Activated naive CD4-positive, alpha-beta T cell treated with anti-CD3 and anti-CD28 coated beads for 36 hours (primary cell): ENCODE data around the gene ITPR1. TPM values are rescaled to one million over a fixed set of nuclear protein-coding genes. Genes with fewer than 3 reads are reported as not detected.

Source experiments
- CTCF ChIA-PET: fragments of 350-600 bp; sonication (Branson Sonifier 250); formaldehyde crosslinking; loops from one replicate; lab custom pipeline; 2021; ENCODE audit warnings: antibody characterized with exemption; lab: Charles Lee
- DNase-seq: peaks from one replicate; pipeline ENCODE4 v3.0.0-alpha.2; 2020
- H3K27ac Mint-ChIP-seq: one replicate; pipeline ENCODE4 v1.8.0; 2021; ENCODE audit warnings: mild to moderate bottlenecking, mixed read lengths
- H3K27me3 Mint-ChIP-seq: one replicate; pipeline ENCODE4 v1.8.0; 2021; ENCODE audit warnings: low read depth, mixed read lengths
- H3K36me3 Mint-ChIP-seq: one replicate; pipeline ENCODE4 v1.8.0; 2021; ENCODE audit warnings: low read depth, mixed read lengths
- H3K4me1 Mint-ChIP-seq: one replicate; pipeline ENCODE4 v1.8.0; 2021; ENCODE audit warnings: low read depth, mixed read lengths
- H3K4me3 Mint-ChIP-seq: one replicate; pipeline ENCODE4 v1.8.0; 2021; ENCODE audit warnings: mild to moderate bottlenecking, moderate library complexity, mixed read lengths
- H3K9me3 Mint-ChIP-seq: one replicate; pipeline ENCODE4 v1.8.0; 2021; ENCODE audit warnings: mixed read lengths
- intact Hi-C: fragments of 100-400 bp; cut with micrococcal nuclease; formaldehyde crosslinking; loops from one replicate; pipeline ENCODE4 v1.15.1; 2023
- total RNA-seq, 2 experiments: library from RNA; stranded (reverse); gene quantifications; one replicate each; pipeline ENCODE4 v1.2.3, GENCODE V29; 2021

The ITPR1 gene
- total RNA-seq, 2 experiments from 2014 or later = 38.5 to 41.1 TPM

DNA sequence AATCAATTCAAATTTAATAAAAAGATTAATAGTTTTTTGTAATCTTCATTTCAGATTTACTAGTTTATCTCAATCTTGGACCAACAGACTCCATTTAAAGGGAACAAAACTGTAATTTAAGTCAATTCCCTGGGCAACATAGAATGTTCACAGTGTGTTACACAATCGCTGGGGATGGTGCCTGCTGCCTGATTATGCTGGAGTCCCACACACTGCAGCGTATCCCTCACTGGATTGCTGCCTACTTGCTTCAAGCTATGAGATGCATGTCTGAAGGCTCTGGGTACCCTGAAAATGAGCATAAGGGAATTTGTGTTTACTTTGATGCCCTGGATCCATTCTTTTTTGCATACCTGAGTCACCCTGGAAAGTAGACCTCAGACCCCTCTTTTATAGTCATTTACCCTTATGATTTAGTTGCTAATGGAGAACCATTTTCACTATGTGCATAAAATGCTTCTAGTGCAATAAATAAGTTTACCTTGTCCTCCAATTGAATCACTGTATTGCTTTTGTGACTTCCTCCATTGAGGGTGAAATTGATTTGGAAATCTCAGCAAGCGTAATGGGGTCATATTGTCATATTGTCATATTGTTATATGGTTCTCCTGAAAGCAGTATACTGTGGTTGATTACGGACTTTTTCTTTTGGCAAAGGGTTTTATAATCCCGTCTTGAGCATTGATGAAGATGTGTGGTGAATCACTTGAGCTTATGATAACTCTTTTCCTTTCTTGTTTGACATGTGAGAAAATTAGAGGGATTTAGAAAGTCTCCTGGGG lies 35.9 kb downstream of the ITPR1 start:
- no peak overlapping the region for H3K4me3 Mint-ChIP-seq
- no peaks in the 10 kb centered on the region for H3K9me3 Mint-ChIP-seq
- no peaks in the 10 kb centered on the region for H3K27me3 Mint-ChIP-seq
- intact Hi-C loops = no loop called here
- peaks cover 7% of the 10 kb centered on the region for H3K36me3 Mint-ChIP-seq
- no peak overlapping the region for H3K27ac Mint-ChIP-seq
- CTCF ChIA-PET = no interaction called here
- H3K4me1 Mint-ChIP-seq = peaks cover 20% of the 10 kb centered on the region
- no peak for DNase-seq

DNA sequence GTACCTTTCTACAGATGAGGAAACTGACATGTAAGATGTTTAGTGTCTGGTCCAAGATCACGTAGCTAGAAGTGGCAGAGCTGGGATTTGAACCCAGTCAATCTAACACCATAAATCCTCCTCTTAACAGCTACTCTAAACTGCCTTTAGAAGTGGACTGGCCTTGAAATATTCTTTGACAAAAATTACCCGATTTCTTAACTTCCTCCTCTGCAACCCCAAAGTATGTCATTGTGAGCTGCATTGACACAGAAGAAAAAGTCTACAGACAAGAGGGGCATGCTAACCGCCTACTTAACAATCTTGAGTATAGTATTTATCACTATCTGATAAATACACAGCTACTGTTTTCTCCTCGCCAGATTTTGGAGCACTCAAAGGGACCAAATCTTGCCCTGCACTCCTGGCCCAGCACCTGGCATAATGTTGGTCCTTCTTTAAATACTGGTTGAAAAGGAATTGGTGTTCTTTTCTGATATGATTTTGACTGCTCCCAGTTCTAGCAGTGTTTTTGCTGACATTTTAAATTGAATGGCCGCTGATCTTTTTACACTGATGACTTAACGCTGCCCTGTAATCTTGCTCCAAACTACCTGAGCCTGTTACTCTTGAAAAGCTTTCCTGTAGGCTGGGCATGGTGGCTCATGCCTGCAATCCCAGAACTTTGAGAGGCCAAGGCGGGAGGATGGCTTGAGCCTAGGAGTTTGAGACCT lies 36.9 kb downstream of the ITPR1 start:
- Mint-ChIP-seq H3K27me3 (no peaks in the 10 kb centered on the region), H3K4me1 (peaks cover 21% of the 10 kb centered on the region), H3K27ac (no peak overlapping the region), H3K4me3 (no peak overlapping the region), H3K9me3 (no peaks in the 10 kb centered on the region), H3K36me3 (peaks cover 5% of the 10 kb centered on the region)
- CTCF ChIA-PET = interaction anchor here (1.0 kb wide), 2 partner anchors 8 to 11 kb away, joined by 3 to 4 read pairs; no protein-coding TSS in a partner anchor
- intact Hi-C loops = no loop called here
- no peak for DNase-seq

DNA sequence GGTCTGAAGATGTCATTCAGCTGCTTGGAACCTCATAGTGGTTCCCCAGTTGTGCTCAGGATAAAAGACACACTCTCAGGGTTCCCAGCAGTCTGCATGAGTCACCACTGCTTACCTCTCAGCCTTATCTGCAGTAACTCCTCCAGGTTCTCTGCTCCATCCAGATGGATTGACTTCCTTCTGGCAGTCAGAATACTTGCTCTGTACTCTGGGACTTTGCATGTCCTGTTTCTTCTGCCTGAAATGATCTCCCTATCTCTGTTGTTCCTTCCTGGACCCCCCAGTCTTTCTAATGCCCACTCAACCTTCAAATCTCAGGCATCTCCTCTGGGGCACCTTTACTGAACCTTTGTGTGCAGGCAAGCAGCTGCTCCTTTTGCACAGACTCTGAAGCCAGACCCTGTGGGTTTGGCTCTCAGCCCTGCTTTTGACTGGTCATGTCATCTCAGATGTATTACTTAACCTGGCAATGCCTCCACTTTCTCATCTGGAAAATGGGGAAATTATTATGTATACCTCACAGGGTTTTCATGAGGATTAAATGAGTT lies 38.4 kb downstream of the ITPR1 start:
- no peak overlapping the region for H3K4me3 Mint-ChIP-seq
- peaks cover 18% of the 10 kb centered on the region for H3K4me1 Mint-ChIP-seq
- H3K36me3 Mint-ChIP-seq = peaks cover 2% of the 10 kb centered on the region

DNA sequence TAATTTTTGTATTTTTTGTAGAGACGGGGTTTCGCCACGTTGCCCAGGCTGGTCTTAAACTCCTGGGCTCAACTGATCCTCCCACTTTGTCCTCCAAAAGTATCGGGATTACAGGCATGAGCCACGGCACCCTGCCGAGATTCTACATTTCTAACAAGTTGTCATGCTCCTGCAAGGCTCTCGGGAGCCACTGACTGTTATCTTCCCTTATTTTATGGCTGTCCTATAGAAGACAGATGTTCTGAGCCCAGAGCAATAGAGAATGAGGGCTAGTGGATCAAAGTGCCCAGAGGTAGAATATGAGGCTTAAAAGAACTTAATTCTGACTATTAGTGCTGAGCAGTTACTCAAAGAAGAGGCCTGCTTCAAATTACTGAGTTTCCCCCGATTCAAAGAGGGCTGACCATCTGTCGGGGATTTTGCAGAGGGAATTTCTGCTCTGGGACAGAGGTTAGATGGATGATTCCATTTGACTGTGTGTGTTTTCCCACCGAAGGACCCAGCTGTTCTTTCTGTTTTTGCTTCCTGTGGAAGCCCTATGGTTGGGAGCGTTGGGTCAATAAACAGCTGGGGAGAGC lies 39.5 kb downstream of the ITPR1 start:
- no peak overlapping the region for H3K4me3 Mint-ChIP-seq
- CTCF ChIA-PET = interaction anchor here (0.5 kb wide), 1 partner anchor 95 kb away, joined by 3 read pairs; no protein-coding TSS in a partner anchor
- H3K36me3 Mint-ChIP-seq = peaks cover 9% of the 10 kb centered on the region
- intact Hi-C loops = no loop called here
- H3K9me3 Mint-ChIP-seq = peaks cover 4% of the 10 kb centered on the region
- H3K4me1 Mint-ChIP-seq = peaks cover 18% of the 10 kb centered on the region
- H3K27me3 Mint-ChIP-seq = no peaks in the 10 kb centered on the region
- DNase-seq = no peak
- no peak overlapping the region for H3K27ac Mint-ChIP-seq

More for the DNA sequence above, 38.4 kb downstream of the ITPR1 start:
- CTCF ChIA-PET = interaction anchor here (0.8 kb wide), 1 partner anchor 10 kb away, joined by 4 read pairs; no protein-coding TSS in a partner anchor
- intact Hi-C loops = no loop called here
- no peaks in the 10 kb centered on the region for H3K27me3 Mint-ChIP-seq
- no peak for DNase-seq
- no peaks in the 10 kb centered on the region for H3K9me3 Mint-ChIP-seq
- no peak overlapping the region for H3K27ac Mint-ChIP-seq

DNA sequence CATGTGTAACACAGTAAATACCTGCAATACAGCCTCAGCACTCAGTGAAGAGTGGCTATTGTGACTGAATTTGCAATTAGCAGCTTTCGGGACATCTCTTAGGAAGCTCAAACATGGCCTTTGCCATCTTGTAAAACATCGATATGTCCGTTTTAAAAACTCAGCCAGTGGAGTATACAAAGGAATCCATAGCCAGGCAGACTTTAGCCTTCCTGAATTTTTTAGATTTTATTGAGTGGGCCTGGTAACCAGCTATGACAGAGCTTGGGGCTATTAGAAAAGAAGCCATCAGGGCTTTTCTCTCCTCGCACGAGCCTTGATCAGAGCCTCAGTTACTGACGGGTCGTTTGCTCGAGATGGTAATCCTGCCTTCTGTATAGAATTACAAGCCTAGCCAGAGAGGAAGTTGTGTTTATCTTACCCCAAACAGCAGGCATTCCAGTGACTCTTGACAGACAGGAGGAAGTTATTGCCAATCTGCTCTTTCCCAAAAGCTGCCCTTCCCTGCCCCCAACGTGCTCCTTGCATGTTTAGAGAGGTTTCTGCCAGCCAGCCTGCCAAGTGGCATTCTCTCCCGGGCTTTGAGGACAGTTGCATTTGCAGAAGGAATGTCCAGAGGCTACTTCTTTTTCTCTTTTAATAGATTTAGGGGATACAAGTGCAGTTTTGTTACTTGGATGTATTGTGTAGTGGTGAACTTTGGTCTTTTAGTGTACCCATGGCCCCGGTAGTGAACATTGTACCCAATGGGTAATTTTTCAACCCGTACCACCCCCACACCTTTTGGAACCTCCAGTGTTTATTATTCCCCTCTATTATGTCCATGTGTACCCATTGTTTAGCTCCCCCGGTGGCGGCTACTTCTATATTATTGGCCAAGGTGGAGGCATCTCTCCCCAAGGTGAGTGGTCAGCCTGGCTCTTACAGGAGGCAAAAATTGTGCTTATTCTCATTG lies 40.6 kb downstream of the ITPR1 start:
- CTCF ChIA-PET = interaction anchor here (0.5 to 1.9 kb wide), 4 partner anchors 8 to 93 kb away, joined by 3 to 8 read pairs (median 4); no protein-coding TSS in a partner anchor
- no peaks in the 10 kb centered on the region for H3K27me3 Mint-ChIP-seq
- H3K4me3 Mint-ChIP-seq = no peak overlapping the region
- intact Hi-C loops = no loop called here
- peaks cover 7% of the 10 kb centered on the region for H3K9me3 Mint-ChIP-seq
- peaks cover 18% of the 10 kb centered on the region for H3K4me1 Mint-ChIP-seq
- no peak for DNase-seq
- H3K36me3 Mint-ChIP-seq = peaks cover 12% of the 10 kb centered on the region
- H3K27ac Mint-ChIP-seq = no peak overlapping the region

DNA sequence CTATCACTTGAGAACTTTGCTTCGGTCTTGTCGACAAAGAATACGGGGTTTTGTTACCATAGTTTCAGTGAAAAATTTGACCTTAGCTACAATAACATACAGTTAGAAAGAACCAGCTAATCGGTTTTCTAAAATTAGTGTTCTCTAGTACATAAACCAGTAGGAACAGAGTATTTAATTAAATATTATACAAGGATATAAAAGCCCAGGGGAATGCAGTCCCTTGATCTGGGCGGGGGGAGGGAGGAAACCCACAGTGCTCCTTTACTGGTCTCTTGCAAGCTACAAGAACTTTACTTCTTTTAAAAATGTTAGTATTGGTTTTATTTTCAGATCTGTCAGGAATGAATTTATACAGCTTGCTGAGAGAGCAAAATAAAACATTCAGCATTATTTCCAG lies 41.8 kb downstream of the ITPR1 start:
- Mint-ChIP-seq H3K9me3 (peaks cover 12% of the 10 kb centered on the region), H3K27ac (no peak overlapping the region), H3K36me3 (peaks cover 16% of the 10 kb centered on the region), H3K4me3 (no peak overlapping the region), H3K27me3 (no peaks in the 10 kb centered on the region), H3K4me1 (peaks cover 21% of the 10 kb centered on the region)
- CTCF ChIA-PET = interaction anchor here (0.6 to 1.9 kb wide), 4 partner anchors 10 to 441 kb away, joined by 3 to 8 read pairs (median 4); no protein-coding TSS in a partner anchor
- DNase-seq = no peak
- intact Hi-C loops = no loop called here

DNA sequence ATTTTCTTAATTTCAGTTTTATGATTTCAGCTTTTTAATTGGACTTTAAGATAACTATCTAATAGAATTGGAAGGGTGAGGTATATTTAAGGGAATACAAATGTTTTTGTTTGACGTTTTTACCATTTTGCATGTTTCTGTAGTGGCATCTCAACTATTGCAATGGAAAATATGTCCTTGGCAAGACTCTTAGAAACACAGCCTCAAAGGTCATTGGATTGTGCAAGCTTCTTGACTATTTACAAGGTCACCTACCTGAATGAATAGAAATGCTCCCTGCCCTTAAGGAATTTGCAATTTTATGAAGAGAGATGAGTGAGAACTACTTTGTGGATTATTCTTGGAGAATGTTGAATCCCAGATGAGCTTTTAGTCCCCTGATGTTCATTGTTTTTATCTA lies 43.1 kb downstream of the ITPR1 start:
- Mint-ChIP-seq H3K9me3 (peaks cover 12% of the 10 kb centered on the region), H3K36me3 (peaks cover 16% of the 10 kb centered on the region), H3K4me3 (no peak overlapping the region), H3K27me3 (no peaks in the 10 kb centered on the region), H3K4me1 (peaks cover 17% of the 10 kb centered on the region), H3K27ac (no peak overlapping the region)
- intact Hi-C loops = no loop called here
- DNase-seq = no peak
- CTCF ChIA-PET = interaction anchor here (0.6 to 1.0 kb wide), 2 partner anchors 8 to 147 kb away, joined by 4 read pairs; no protein-coding TSS in a partner anchor

DNA sequence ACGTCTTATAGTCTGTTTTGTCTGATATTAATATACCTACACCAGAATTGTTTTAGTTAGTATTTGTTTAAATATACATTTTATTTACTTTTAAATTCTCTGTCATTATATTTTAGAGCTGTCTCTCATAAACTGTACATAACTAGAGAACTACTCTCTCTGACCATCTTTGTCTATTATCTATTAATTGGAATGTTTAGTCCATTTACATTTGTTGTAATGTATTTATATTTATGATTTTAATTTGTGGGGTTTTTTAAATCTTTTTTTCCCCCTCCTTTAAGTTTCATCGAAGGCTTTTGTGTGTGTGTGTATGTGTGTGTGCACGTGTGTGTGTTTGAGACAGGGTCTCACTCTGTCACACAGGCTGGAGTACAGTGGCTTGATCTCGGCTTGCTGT lies 47.1 kb downstream of the ITPR1 start:
- CTCF ChIA-PET = no interaction called here
- H3K27ac Mint-ChIP-seq = no peak overlapping the region
- no peaks in the 10 kb centered on the region for H3K27me3 Mint-ChIP-seq
- no peak overlapping the region for H3K4me3 Mint-ChIP-seq
- H3K9me3 Mint-ChIP-seq = peaks cover 12% of the 10 kb centered on the region
- no peak for DNase-seq
- H3K4me1 Mint-ChIP-seq = peaks cover 9% of the 10 kb centered on the region
- H3K36me3 Mint-ChIP-seq = peaks cover 18% of the 10 kb centered on the region
- intact Hi-C loops = no loop called here

DNA sequence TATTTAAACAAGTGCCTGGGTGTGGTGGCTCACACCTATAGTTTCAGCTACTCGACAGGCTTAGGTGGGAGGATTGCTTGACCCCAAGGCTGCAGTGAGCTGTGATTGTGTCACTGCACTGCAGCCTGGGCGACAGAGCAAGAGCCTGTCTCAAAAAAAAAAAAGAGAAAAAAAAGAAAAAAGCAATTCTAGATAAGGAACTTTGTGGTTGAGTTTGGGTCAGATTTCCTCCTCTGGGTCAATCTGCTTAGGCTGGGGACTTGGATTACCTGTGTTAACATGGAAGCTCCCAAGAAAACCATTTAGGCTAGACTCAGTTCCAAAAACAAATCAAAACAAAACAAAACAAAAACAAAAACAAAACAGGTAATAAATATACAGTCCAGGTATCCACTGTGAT lies 50.0 kb downstream of the ITPR1 start:
- Mint-ChIP-seq H3K4me1 (peaks cover 9% of the 10 kb centered on the region), H3K27ac (no peak overlapping the region), H3K36me3 (peaks cover 8% of the 10 kb centered on the region), H3K9me3 (peaks cover 8% of the 10 kb centered on the region), H3K27me3 (no peaks in the 10 kb centered on the region), H3K4me3 (no peak overlapping the region)
- DNase-seq = no peak
- intact Hi-C loops = no loop called here
- CTCF ChIA-PET = no interaction called here

DNA sequence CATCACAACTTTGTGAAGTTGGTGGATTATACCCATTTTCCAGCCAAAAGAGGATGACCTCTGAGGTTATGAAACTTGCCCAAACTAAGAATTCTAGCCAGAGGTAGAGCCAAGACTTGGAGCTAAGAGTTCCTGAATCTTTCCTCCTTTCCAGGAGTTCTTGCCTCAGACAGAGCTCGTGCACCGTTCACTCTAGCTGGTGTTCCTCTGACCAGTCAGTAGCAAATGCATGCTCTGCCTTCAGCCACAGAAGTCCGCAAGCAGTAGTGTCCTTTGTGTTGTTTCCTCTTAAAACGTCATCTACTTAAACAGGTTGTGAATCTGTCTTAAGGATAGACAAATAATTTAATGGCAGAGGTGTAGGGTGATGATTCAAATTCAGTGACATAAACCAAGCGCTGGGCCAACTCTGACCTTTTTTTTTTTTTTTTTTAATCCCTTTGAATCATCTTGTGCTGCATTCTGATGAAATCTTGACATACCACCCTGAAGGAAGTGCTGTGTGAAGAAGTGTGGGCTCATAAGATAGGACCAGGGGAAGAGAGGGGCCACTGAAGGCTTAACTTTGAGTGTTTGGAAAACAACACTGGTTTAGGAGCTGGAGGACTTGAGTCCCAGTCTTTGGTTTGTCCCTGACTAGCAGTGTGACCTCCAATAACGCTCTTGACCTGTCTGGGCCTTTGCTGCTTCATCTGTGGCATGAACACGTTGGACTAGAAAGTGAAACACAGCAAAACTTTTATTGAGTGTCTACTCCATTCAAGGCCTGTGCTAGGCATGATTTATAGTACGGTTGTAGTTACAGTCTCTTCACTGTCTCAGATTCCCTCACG lies 53.4 kb downstream of the ITPR1 start:
- Mint-ChIP-seq H3K4me1 (peaks cover 5% of the 10 kb centered on the region), H3K27ac (no peak overlapping the region), H3K4me3 (no peak overlapping the region), H3K36me3 (peaks cover 1% of the 10 kb centered on the region), H3K9me3 (no peaks in the 10 kb centered on the region), H3K27me3 (no peaks in the 10 kb centered on the region)
- DNase-seq = no peak
- intact Hi-C loops = no loop called here
- CTCF ChIA-PET = no interaction called here

DNA sequence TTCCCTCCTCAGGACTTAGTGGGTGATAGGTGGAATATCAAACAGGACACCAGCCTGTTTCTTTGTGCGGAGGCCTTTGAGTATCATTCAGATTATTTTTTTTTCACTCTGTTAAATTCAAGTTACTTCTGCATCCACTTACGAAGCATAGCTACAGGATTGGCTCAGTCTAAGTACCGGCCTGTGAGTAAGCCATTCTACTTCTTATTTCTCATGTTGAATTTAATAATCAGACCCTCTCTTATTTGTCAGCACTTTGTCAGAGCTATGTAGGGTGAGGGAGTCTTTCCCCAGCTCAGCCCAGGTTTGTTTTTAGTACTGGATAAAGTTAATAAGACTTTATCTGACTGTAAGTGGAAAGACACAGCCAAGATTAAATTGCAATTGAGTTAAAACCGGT lies 54.7 kb downstream of the ITPR1 start:
- H3K4me1 Mint-ChIP-seq = peaks cover 5% of the 10 kb centered on the region
- H3K36me3 Mint-ChIP-seq = peaks cover 1% of the 10 kb centered on the region
- CTCF ChIA-PET = no interaction called here
- intact Hi-C loops = no loop called here
- DNase-seq = no peak
- no peaks in the 10 kb centered on the region for H3K27me3 Mint-ChIP-seq
- H3K27ac Mint-ChIP-seq = no peak overlapping the region
- H3K9me3 Mint-ChIP-seq = no peaks in the 10 kb centered on the region
- H3K4me3 Mint-ChIP-seq = no peak overlapping the region
